ENCODE results near the gene TP53I13. TPM values are rescaled to one million over a fixed set of nuclear protein-coding genes. Genes with fewer than 3 reads are reported as not detected.
A peak's percentile ranks its signal among the peaks of the same experiment; 100 is the strongest.

The TP53I13 gene
- total RNA-seq, 1 experiment from 2014 or later: 29.6 TPM

DNA sequence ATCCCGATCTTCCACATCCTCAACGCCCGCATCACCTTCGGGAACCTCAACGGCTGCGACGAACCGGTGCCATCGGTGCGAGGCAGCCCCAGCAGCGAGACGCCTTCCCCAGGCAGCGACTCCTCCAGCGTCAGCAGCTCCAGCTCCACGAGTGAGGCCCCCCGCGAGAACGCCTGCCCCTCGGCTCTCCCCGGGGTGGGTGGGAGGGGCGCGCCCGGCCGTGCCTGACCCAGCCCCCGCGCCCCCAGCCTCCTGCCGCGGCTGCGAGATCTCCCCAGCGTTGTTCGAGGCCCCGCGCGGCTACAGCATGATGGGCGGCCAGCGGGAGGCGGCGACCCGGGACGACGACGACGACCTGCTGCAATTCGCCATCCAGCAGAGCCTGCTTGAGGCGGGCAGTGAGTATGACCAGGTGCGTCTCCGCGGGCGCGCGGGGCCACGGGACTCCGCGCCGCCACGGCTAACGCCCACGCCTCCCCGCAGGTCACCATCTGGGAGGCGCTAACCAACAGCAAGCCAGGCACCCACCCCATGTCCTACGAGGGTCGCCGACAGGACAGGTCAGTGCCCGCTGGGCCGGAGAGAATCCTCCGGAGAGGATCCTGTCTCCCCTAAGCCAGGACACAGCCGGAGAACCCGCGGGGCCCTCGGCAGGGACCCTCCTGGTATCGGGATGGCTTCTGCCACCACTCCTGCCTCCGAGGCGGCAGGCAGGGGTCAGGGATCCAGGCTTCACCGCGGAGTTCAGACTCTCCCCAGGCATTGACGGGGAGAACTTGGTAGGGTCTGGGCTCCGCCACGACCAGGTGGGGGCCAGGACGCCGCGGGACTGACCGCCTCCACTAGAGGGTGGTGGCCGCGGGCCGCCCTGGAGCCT, 44.1 kb downstream of the TP53I13 start:
- Mint-ChIP-seq H3K4me1 (ENCODE audit: insufficient read depth, unreplicated experiment) (no peaks in the 10 kb centered on the region), H3K9me3 (ENCODE audit: unreplicated experiment) (no peaks in the 10 kb centered on the region), H3K27me3 (ENCODE audit: insufficient read depth, unreplicated experiment) (no peaks in the 10 kb centered on the region), H3K4me3 (ENCODE audit: unreplicated experiment) (no peak overlapping the region), H3K36me3 (ENCODE audit: insufficient read depth, unreplicated experiment) (no peaks in the 10 kb centered on the region), H3K27ac (ENCODE audit: low read depth, unreplicated experiment) (no peak overlapping the region)
- ChIA-PET CTCF (interaction anchor here (1.0 kb wide), 1 partner anchor 21 kb away, joined by 4 read pairs; no protein-coding TSS in a partner anchor), POLR2A (no interaction called here)
- no TSS peak for BruUV-seq (replicated peaks)
- intact Hi-C loops (cut with micrococcal nuclease): no loop called here
- no peak for DNase-seq (ENCODE audit: unreplicated experiment)
- no peak for TF ChIP-seq CTCF (IDR thresholded peaks at IDR 0.05; ENCODE audit: unreplicated experiment)

- ChIA-PET CTCF (interaction anchor here (1.0 kb wide), 1 partner anchor 22 kb away, joined by 4 read pairs; no protein-coding TSS in a partner anchor), POLR2A (no interaction called here)
- H3K36me3 Mint-ChIP-seq (ENCODE audit: insufficient read depth, unreplicated experiment): no peaks in the 10 kb centered on the region
- no TSS peak for BruUV-seq (replicated peaks)
- no peak overlapping the region for H3K4me3 Mint-ChIP-seq (ENCODE audit: unreplicated experiment)
- no peaks in the 10 kb centered on the region for H3K4me1 Mint-ChIP-seq (ENCODE audit: insufficient read depth, unreplicated experiment)
- no peaks in the 10 kb centered on the region for H3K9me3 Mint-ChIP-seq (ENCODE audit: unreplicated experiment)
- TF ChIP-seq CTCF (IDR thresholded peaks at IDR 0.05; ENCODE audit: unreplicated experiment): no peak
- DNase-seq (ENCODE audit: unreplicated experiment): no peak
- intact Hi-C loops (cut with micrococcal nuclease): no loop called here
- no peaks in the 10 kb centered on the region for H3K27me3 Mint-ChIP-seq (ENCODE audit: insufficient read depth, unreplicated experiment)
- H3K27ac Mint-ChIP-seq (ENCODE audit: low read depth, unreplicated experiment): no peak overlapping the region
Observed at GRCh38 chr17:29613352-29613837, 44.9 kb downstream of the TP53I13 start.

DNA sequence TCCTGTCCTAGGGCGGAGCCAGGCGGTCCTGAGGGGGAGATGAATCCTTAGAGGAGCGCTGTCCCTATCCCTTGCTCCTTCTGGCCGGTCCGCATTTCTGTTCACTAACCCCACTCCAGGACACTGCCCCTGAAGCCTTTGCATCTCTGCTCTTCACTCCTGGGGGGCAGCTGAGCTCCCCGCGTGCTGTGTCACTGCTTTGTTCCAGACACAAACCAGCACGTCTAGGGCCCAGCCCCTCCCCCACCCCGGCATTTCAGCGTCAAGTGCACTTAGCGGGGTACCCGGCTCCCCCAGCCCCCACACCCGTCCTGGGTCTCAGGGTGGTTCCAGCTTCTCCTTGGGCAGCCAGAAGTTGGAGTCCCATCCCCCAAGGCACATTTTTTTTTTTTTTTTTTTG, 45.4 kb downstream of the TP53I13 start:
- Mint-ChIP-seq H3K27me3 (ENCODE audit: insufficient read depth, unreplicated experiment) (no peaks in the 10 kb centered on the region), H3K4me1 (ENCODE audit: insufficient read depth, unreplicated experiment) (no peaks in the 10 kb centered on the region), H3K27ac (ENCODE audit: low read depth, unreplicated experiment) (no peak overlapping the region), H3K4me3 (ENCODE audit: unreplicated experiment) (no peak overlapping the region), H3K36me3 (ENCODE audit: insufficient read depth, unreplicated experiment) (no peaks in the 10 kb centered on the region), H3K9me3 (ENCODE audit: unreplicated experiment) (no peaks in the 10 kb centered on the region)
- CTCF ChIA-PET: interaction anchor here (0.6 to 1.0 kb wide), 2 partner anchors 22 to 127 kb away, joined by 3 to 4 read pairs; no protein-coding TSS in a partner anchor
- no peak for TF ChIP-seq CTCF (IDR thresholded peaks at IDR 0.05; ENCODE audit: unreplicated experiment)
- POLR2A ChIA-PET: no interaction called here
- intact Hi-C loops (cut with micrococcal nuclease): no loop called here
- no peak for DNase-seq (ENCODE audit: unreplicated experiment)
- no TSS peak for BruUV-seq (replicated peaks)

- Mint-ChIP-seq H3K27me3 (ENCODE audit: insufficient read depth, unreplicated experiment) (no peaks in the 10 kb centered on the region), H3K36me3 (ENCODE audit: insufficient read depth, unreplicated experiment) (no peaks in the 10 kb centered on the region), H3K27ac (ENCODE audit: low read depth, unreplicated experiment) (no peak overlapping the region), H3K9me3 (ENCODE audit: unreplicated experiment) (no peaks in the 10 kb centered on the region), H3K4me1 (ENCODE audit: insufficient read depth, unreplicated experiment) (peaks cover 3% of the 10 kb centered on the region), H3K4me3 (ENCODE audit: unreplicated experiment) (no peak overlapping the region)
- BruUV-seq (replicated peaks): TSS peak; percentile 21
- DNase-seq (ENCODE audit: unreplicated experiment): no peak
- no peak for TF ChIP-seq CTCF (IDR thresholded peaks at IDR 0.05; ENCODE audit: unreplicated experiment)
- intact Hi-C loops (cut with micrococcal nuclease): no loop called here
- CTCF ChIA-PET: interaction anchor here (0.6 to 0.8 kb wide), 2 partner anchors 34 to 127 kb away, joined by 3 to 5 read pairs; no protein-coding TSS in a partner anchor
- POLR2A ChIA-PET: interaction anchor here (0.5 kb wide), 1 partner anchor 167 kb away, joined by 3 read pairs; no protein-coding TSS in a partner anchor
Observed at GRCh38 chr17:29614349-29615047, 46.0 kb downstream of the TP53I13 start.
